ENCODE measurements around the gene ACRBP.
"Not testable (repeated sequence)": the region's sequence is repeated elsewhere in the genome, so short reads cannot be mapped to it uniquely, and the experiment has no call there.

ACRBP gene

GRCh38 chr12:6613776-6614512 is 33.3 kb downstream of the ACRBP start:
- no peak for DNase-seq

- no peak for DNase-seq
Observed at GRCh38 chr12:6613015-6613775, 34.0 kb downstream of the ACRBP start.

GRCh38 chr12:6612652-6613014 is 34.6 kb downstream of the ACRBP start:
- no peak for DNase-seq

GRCh38 chr12:6612247-6612646 is 35.0 kb downstream of the ACRBP start:
- DNase-seq, result no peak

- peak; percentile 36 for DNase-seq
Observed at GRCh38 chr12:6608592-6609281, 38.5 kb downstream of the ACRBP start.

- peak; percentile 69 for DNase-seq
Observed at GRCh38 chr12:6607751-6608591, 39.3 kb downstream of the ACRBP start.

GRCh38 chr12:6606331-6607131 is 40.7 kb downstream of the ACRBP start:
- DNase-seq, result peak; percentile 69

- DNase-seq, result peak; percentile 55
Observed at GRCh38 chr12:6605421-6606330, 41.6 kb downstream of the ACRBP start.

- DNase-seq, result no peak
Observed at GRCh38 chr12:6604259-6605029, 42.8 kb downstream of the ACRBP start.

GRCh38 chr12:6603095-6603567 is 44.1 kb downstream of the ACRBP start:
- DNase-seq, result no peak

GRCh38 chr12:6602526-6602925 is 44.7 kb downstream of the ACRBP start:
- DNase-seq, result no peak

GRCh38 chr12:6595673-6596072 is 51.6 kb downstream of the ACRBP start:
- not testable (repeated sequence) for DNase-seq

GRCh38 chr12:6592087-6592486 is 55.1 kb downstream of the ACRBP start:
- DNase-seq, result no peak
